A549 treated with DMSO at 1 μM for 4 hours (cell line): ENCODE data around the gene DCDC1. TPM values are rescaled to one million over a fixed set of nuclear protein-coding genes. Genes with fewer than 3 reads are reported as not detected.

Source experiments
- total RNA-seq: library from RNA; stranded (reverse); fragments of 200-300 nt; extraction: Qiagen RNA extraction; gene quantifications from 5 replicates; pipeline ENCODE4 v1.2.3, GENCODE V29; 2022; ENCODE audit warnings: low read depth

DCDC1 gene, protein sequence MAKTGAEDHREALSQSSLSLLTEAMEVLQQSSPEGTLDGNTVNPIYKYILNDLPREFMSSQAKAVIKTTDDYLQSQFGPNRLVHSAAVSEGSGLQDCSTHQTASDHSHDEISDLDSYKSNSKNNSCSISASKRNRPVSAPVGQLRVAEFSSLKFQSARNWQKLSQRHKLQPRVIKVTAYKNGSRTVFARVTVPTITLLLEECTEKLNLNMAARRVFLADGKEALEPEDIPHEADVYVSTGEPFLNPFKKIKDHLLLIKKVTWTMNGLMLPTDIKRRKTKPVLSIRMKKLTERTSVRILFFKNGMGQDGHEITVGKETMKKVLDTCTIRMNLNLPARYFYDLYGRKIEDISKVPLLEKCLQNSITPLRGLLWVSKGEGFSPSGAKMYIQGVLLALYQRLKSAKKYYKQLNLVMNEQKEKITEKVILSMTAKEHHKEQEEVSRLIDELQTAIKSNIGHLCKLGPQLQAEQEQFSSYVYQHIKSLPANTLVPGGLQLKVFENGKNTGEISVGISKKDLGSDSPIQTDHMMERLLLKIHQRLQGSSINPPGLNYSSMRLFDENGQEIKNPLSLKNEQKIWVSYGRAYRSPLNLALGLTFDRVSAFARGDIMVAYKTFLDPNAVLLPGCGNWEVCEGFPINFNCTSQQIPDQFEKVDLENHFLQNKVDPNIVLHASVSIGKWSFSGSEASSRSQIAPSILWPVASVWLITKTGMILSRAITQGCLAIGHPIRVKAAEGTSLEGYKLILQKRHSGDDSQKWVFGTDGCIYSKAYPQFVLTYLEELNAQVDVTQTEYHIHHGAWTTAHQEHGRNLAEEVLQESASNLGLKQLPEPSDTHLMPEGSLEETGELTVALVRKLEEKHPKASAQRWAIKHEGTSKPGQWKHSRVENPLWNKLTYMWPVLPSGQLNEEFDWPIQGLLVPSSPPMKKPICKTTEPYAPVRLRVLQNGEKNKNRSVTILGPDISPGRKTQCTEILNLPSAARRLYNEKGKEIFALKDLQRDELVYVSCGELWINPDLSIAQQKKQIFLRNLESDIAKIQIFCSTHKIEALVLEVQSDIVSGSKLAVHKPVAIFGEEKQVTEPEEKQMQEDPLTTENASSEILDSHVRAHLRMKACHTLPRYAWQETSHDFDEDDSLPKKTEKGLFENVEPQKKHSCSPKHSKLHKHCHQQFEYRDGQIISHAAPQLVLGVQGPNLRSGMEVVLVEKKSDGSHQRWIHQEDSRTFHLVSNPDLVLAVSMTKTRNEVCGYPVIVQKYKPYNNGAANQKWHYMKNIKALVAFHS (N-terminal part only)
- total RNA-seq: 0.31 to 0.71 TPM (median 0.49 TPM) in 5 replicates

DNA sequence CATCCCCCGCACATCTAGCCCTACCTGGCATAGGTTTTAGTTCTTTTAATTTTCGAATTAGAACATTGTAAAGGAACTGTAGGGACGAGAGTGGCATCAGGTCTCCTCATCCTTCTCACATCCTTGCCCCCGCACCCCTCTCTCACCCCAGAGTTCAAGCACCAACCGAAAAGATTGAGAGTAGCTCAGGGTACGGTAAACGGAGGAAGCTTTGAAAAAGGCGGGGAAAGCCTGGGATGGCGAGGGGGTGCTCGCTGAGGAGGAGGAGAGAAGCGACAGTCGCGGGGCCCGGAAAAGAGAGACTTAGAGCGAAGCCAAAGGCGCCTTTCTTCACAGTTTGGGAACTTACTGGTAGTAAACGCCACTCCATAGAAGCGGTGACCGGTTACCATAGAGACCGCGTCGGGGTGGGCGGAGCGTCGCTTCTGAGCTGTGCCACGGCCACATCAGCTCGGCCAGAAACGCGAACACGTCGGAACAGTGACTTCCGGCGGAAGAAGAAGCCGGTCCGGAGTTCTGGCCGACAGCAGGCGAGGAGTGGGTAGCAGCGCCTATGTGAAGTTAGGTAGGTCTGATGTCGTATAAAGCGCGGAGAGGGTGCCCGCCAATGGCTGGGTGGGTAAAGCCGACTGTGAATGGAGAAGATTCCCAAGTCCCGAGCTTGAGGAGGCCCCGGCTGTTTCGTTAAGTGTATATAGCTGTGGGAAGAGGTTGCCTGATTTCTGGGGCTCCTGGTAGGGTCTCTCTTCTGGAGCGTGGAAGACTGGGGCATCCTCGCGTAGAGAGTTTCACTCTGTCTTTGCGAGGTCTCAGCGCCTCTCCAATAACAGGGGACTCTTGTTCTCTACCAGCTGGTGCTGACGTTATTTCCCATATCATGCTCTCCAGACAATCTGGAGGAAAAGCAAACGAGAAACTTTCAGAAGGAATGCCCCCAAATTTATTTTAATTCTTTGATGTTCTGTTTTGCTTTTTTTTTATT lies at the start of gene DCDC1, which contains the start of gene DNAJC24:
DCDC1 (minus strand) TSS at position 392 of the 982 bp plus-strand sequence. CDS start 41,459 bp downstream, outside the sequence.
DNAJC24 (plus strand) TSS at position 513 of the 982 bp plus-strand sequence. CDS start 889 bp downstream, outside the sequence.

Other genes starting within 250 kb of the DCDC1 start
- gene DNAJC24, start 121 bp upstream of the DCDC1 start, total RNA-seq: 10.7 to 11.8 TPM (median 11.4 TPM) in 5 replicates
- 58.3 to 67.4 TPM (median 62.6 TPM) in 5 replicates for gene IMMP1L, start 139.9 kb upstream of the DCDC1 start, total RNA-seq
- 6.3 to 10.3 TPM (median 9.4 TPM) in 5 replicates for gene ELP4, start 140.0 kb upstream of the DCDC1 start, total RNA-seq